Measurements from ENCODE around the gene HBB.

HBB gene

DNA sequence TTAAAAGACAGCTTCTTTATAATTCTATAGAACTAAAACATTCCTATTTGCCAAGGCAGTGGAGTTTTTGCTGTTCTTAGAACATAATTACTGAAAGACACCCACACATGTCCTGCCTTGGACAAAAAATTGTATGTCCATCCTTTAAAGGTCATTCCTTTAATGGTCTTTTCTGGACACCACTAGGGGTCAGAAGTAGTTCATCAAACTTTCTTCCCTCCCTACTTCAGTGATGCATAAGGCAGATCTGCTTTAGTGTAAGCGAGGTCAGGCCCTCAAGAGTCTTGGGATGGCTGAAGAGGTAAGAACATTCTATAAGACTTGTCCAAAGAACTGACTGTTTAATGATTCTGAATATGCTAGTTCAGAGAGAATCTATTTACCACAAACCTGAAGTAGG is 22.1 kb downstream of the HBB start:
- H3K4me3 ChIP-seq (ENCODE audit: low read length): no peak overlapping the region
- H3K9ac ChIP-seq (ENCODE audit: low read length): no peak overlapping the region
- no peaks in the 10 kb centered on the region for H3K9me3 ChIP-seq (ENCODE audit: control insufficient read depth, low read length)
- no peaks in the 10 kb centered on the region for H3K36me3 ChIP-seq (ENCODE audit: control insufficient read depth, insufficient read depth, low read length)
- H3K27me3 ChIP-seq (ENCODE audit: control insufficient read depth, insufficient read depth, low read length): no peaks in the 10 kb centered on the region
- peaks cover 8% of the 10 kb centered on the region for H3K4me1 ChIP-seq (ENCODE audit: control insufficient read depth, insufficient read depth, low read length)

- H3K4me1 ChIP-seq (ENCODE audit: control insufficient read depth, insufficient read depth, low read length): no peaks in the 10 kb centered on the region
- H3K4me3 ChIP-seq (ENCODE audit: low read length): no peak overlapping the region
- no peak overlapping the region for H3K9ac ChIP-seq (ENCODE audit: low read length)
- no peaks in the 10 kb centered on the region for H3K27me3 ChIP-seq (ENCODE audit: control insufficient read depth, insufficient read depth, low read length)
- no peaks in the 10 kb centered on the region for H3K9me3 ChIP-seq (ENCODE audit: control insufficient read depth, low read length)
- no peaks in the 10 kb centered on the region for H3K36me3 ChIP-seq (ENCODE audit: control insufficient read depth, insufficient read depth, low read length)
These were observed 23.5 kb downstream of the HBB start for GRCh38 chr11:5203366-5203765.

DNA sequence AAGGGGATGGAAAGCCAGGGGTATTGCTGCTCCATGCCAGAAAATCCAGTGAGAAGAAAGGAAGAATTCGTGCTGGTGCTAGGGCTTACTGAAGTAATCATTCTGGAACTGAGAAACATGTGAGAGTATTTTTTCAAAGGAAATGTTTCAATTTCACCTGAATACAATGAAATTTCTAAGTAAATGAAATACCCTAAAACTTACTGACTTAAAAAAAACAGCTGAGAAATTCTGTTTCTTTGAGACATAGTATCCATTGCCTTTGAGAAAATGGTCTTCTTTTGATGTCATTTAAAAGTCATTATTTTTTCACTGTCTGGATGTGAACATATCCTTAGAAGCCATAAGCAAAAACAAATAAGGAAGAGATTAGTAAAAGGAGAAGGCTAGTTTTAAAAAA is 26.3 kb downstream of the HBB start, which contains the start of gene OR51V1:
OR51V1 (minus strand) TSS at position 101 of the 400 bp plus-strand sequence; CDS start at position 101, 0 bp downstream.
- no peak within 1 kb of the TSS for H3K4me3 ChIP-seq (ENCODE audit: low read length)
- no peaks in the 10 kb centered on the region for H3K27me3 ChIP-seq (ENCODE audit: control insufficient read depth, insufficient read depth, low read length)
- no peaks in the 10 kb centered on the region for H3K36me3 ChIP-seq (ENCODE audit: control insufficient read depth, insufficient read depth, low read length)
- no peak within 1 kb of the TSS for H3K9ac ChIP-seq (ENCODE audit: low read length)
- no peaks in the 10 kb centered on the region for H3K9me3 ChIP-seq (ENCODE audit: control insufficient read depth, low read length)
- no peaks in the 10 kb centered on the region for H3K4me1 ChIP-seq (ENCODE audit: control insufficient read depth, insufficient read depth, low read length)

- H3K4me3 ChIP-seq (ENCODE audit: low read length): no peak overlapping the region
These were observed 28.6 kb downstream of the HBB start for GRCh38 chr11:5198285-5198684.

GRCh38 chr11:5197536-5197935 is 29.3 kb downstream of the HBB start:
- no peaks in the 10 kb centered on the region for H3K4me1 ChIP-seq (ENCODE audit: control insufficient read depth, insufficient read depth, low read length)
- no peaks in the 10 kb centered on the region for H3K9me3 ChIP-seq (ENCODE audit: control insufficient read depth, low read length)
- no peaks in the 10 kb centered on the region for H3K36me3 ChIP-seq (ENCODE audit: control insufficient read depth, insufficient read depth, low read length)
- no peak overlapping the region for H3K9ac ChIP-seq (ENCODE audit: low read length)
- no peak overlapping the region for H3K4me3 ChIP-seq (ENCODE audit: low read length)
- H3K27me3 ChIP-seq (ENCODE audit: control insufficient read depth, insufficient read depth, low read length): no peaks in the 10 kb centered on the region

More at GRCh38 chr11:5198285-5198684, 28.6 kb downstream of the HBB start:
- no peaks in the 10 kb centered on the region for H3K27me3 ChIP-seq (ENCODE audit: control insufficient read depth, insufficient read depth, low read length)
- H3K9ac ChIP-seq (ENCODE audit: low read length): no peak overlapping the region
- no peaks in the 10 kb centered on the region for H3K9me3 ChIP-seq (ENCODE audit: control insufficient read depth, low read length)
- H3K4me1 ChIP-seq (ENCODE audit: control insufficient read depth, insufficient read depth, low read length): no peaks in the 10 kb centered on the region
- H3K36me3 ChIP-seq (ENCODE audit: control insufficient read depth, insufficient read depth, low read length): no peaks in the 10 kb centered on the region

DNA sequence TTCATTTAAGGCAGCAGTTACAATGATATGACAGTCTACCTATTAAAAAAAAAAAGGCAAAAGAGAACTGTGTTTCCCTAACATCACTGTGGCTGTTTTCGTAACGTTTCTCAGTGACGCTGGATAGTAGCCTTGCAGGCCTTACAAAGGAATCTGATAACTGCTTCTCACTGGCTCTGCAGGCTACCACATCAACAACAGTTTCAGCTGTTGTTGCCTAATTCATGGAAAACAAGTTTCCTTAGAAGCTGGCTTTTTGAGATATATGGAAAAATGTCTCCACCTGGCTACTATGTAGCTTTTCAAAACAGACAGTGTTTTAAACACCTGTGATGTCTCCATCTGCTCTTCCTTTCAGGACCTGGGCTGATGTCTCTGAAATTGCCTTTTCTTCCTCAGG is 30.1 kb downstream of the HBB start:
- Histone ChIP-seq H3K27me3 (ENCODE audit: control insufficient read depth, insufficient read depth, low read length) (no peaks in the 10 kb centered on the region), H3K9me3 (ENCODE audit: control insufficient read depth, low read length) (no peaks in the 10 kb centered on the region), H3K4me3 (ENCODE audit: low read length) (no peak overlapping the region), H3K36me3 (ENCODE audit: control insufficient read depth, insufficient read depth, low read length) (no peaks in the 10 kb centered on the region), H3K4me1 (ENCODE audit: control insufficient read depth, insufficient read depth, low read length) (no peaks in the 10 kb centered on the region), H3K9ac (ENCODE audit: low read length) (no peak overlapping the region)

DNA sequence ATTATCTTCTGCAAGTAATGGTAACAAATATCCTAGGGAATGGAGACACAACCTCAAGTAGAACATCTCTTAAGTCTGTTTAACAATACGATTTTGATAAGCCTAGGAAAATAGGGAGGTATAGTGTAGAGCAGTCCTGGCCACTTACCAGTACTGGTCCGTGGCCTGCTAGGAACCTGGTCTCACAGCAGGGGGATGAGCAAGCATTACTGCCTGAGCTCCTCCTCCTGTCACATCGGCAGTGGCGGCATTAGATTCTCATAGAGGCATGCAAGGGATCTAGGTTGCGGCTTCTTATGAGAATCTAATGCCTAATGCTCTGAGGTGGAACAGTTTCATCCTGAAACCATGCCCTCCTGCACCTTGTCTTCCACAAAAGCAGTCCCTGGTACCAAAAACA is 30.8 kb downstream of the HBB start:
- Histone ChIP-seq H3K9me3 (ENCODE audit: control insufficient read depth, low read length) (no peaks in the 10 kb centered on the region), H3K36me3 (ENCODE audit: control insufficient read depth, insufficient read depth, low read length) (no peaks in the 10 kb centered on the region), H3K4me1 (ENCODE audit: control insufficient read depth, insufficient read depth, low read length) (no peaks in the 10 kb centered on the region), H3K4me3 (ENCODE audit: low read length) (no peak overlapping the region), H3K27me3 (ENCODE audit: control insufficient read depth, insufficient read depth, low read length) (no peaks in the 10 kb centered on the region), H3K9ac (ENCODE audit: low read length) (no peak overlapping the region)

DNA sequence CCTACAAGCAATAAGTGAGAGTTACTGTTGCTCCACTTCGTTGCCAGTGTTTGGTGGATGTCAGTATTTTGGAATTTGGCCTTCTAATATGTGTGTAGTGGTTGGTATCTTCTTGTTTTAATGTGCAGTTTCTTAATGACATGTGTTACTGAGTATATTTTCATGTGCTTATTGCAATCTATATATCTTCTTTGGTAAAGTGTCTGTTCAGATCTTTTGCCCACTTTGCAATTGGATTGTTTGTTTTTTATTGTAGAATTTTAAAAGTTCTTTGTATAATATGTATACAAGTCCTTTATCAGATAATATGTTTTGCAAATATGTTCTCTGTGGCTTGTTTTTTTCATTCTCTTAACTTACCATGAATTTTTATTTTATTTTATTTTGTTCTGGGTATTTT is 34.1 kb downstream of the HBB start:
- H3K9ac ChIP-seq (ENCODE audit: low read length): no peak overlapping the region
- H3K4me1 ChIP-seq (ENCODE audit: control insufficient read depth, insufficient read depth, low read length): no peaks in the 10 kb centered on the region
- no peaks in the 10 kb centered on the region for H3K9me3 ChIP-seq (ENCODE audit: control insufficient read depth, low read length)
- no peak overlapping the region for H3K4me3 ChIP-seq (ENCODE audit: low read length)
- H3K36me3 ChIP-seq (ENCODE audit: control insufficient read depth, insufficient read depth, low read length): no peaks in the 10 kb centered on the region
- H3K27me3 ChIP-seq (ENCODE audit: control insufficient read depth, insufficient read depth, low read length): no peaks in the 10 kb centered on the region

DNA sequence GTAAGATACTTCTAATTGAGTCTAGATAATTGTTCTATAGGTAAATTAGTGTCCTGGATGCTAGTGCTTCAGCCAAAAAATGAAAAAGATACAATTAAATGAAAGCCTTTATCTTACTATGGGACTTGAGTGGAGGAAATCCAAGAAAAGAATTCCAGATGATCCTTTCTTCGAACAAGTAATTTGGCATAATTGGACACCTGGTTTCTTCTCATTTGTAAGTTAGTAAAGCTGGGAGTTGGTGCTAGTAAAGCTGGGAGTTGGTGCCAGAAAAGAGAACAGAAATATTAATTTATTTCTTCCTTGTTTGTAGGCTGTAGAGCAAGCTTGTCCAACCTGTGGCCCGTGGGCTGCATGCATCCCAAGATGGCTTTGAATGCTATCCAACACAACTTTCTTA is 38.7 kb downstream of the HBB start:
- H3K4me3 ChIP-seq (ENCODE audit: low read length): no peak overlapping the region
- H3K9me3 ChIP-seq (ENCODE audit: control insufficient read depth, low read length): no peaks in the 10 kb centered on the region
- H3K27me3 ChIP-seq (ENCODE audit: control insufficient read depth, insufficient read depth, low read length): no peaks in the 10 kb centered on the region
- no peaks in the 10 kb centered on the region for H3K4me1 ChIP-seq (ENCODE audit: control insufficient read depth, insufficient read depth, low read length)
- H3K9ac ChIP-seq (ENCODE audit: low read length): no peak overlapping the region
- H3K36me3 ChIP-seq (ENCODE audit: control insufficient read depth, insufficient read depth, low read length): no peaks in the 10 kb centered on the region

DNA sequence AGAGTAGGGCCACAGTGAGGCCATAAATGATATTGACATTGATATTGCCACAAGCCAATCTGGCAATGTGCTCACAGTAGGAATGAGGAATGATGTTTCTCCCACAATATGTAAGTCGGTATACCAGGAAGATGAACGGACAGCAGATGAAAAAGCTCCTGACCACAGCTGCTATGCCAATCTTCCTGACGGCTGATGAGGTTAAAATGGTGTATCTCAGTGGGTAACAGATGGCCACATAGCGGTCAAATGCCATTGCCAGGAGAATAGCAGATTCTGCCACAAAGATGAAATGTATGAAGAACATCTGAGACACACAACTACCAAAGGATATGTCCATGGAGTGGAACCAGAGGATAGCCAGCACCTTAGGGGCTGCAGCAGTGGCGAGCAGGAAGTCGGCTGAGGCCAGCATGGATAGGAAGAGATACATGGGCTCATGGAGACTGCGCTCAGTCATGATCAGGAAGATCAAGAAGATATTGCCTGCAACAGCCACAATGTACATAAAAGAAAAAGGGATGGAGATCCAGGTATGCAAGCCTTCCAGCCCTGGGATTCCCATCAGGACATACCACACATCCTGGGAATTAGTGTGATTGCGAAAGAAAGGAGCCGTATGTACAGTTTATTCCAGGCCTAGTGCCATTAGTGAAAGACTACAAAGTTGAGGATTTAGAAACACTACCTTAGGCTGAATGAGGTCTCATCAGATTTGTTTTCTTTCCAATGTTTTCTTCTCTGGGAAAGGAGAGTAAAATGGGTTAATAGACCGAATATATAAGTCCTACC is 48.6 kb downstream of the HBB start:
- no peaks in the 10 kb centered on the region for H3K27me3 ChIP-seq (ENCODE audit: control insufficient read depth, insufficient read depth, low read length)
- H3K9ac ChIP-seq (ENCODE audit: low read length): no peak overlapping the region
- H3K4me3 ChIP-seq (ENCODE audit: low read length): no peak overlapping the region
- no peaks in the 10 kb centered on the region for H3K9me3 ChIP-seq (ENCODE audit: control insufficient read depth, low read length)
- H3K4me1 ChIP-seq (ENCODE audit: control insufficient read depth, insufficient read depth, low read length): no peaks in the 10 kb centered on the region
- no peaks in the 10 kb centered on the region for H3K36me3 ChIP-seq (ENCODE audit: control insufficient read depth, insufficient read depth, low read length)

Measured in mucosa of stomach (tissue), 1 donor.